Lung (tissue), 12 donors: ENCODE data around the gene FBXO44. TPM values are rescaled to one million over a fixed set of nuclear protein-coding genes. Genes with fewer than 3 reads are reported as not detected.

ENCODE experiments used
- ATAC-seq: fragments of 200-7000 bp; cut with Tn5 transposase; one replicate; pipeline ENCODE4 v1.9.1; 2020; ENCODE audit warnings: moderate number of reproducible peaks; ENCODE audit not compliant: insufficient read depth, low FRiP score
- DNase-seq, 3 donors: peaks; one replicate each; pipeline ENCODE4 v3.0.0-alpha.2; 2013 to 2017
- H3K27ac ChIP-seq, 2 donors: one replicate each; pipeline ENCODE4 v1.5.1; 2013; ENCODE audit warnings: mild to moderate bottlenecking in 2 of 2, moderate library complexity in 2 of 2, control low read depth in 1 of 2, inconsistent platforms in 1 of 2, low read depth in 1 of 2, low read length in 1 of 2
- H3K27me3 ChIP-seq, 3 donors: one replicate each; pipeline ENCODE4 v1.5.1; 2013; ENCODE audit warnings: low read length in 2 of 3; ENCODE audit not compliant: control insufficient read depth in 3 of 3, insufficient read depth in 3 of 3
- H3K36me3 ChIP-seq, 4 donors: one replicate each; pipeline ENCODE4 v1.5.1; 2013; ENCODE audit warnings: low read length in 4 of 4, mild to moderate bottlenecking in 1 of 4, moderate library complexity in 1 of 4; ENCODE audit not compliant: control insufficient read depth in 4 of 4, insufficient read depth in 4 of 4
- H3K4me1 ChIP-seq, 5 donors: one replicate each; pipeline ENCODE4 v1.5.1; 2013; ENCODE audit warnings: low read length in 5 of 5, mild to moderate bottlenecking in 2 of 5, moderate library complexity in 1 of 5; ENCODE audit not compliant: control insufficient read depth in 5 of 5, insufficient read depth in 5 of 5
- H3K4me3 ChIP-seq: one replicate; pipeline ENCODE4 v1.5.1; 2013; ENCODE audit warnings: mild to moderate bottlenecking, control low read depth, moderate library complexity
- H3K9ac ChIP-seq, 2 donors: one replicate each; pipeline ENCODE4 v1.5.1; 2013; ENCODE audit warnings: low read length in 2 of 2, control low read depth in 1 of 2; ENCODE audit not compliant: insufficient read depth in 1 of 2
- H3K9me3 ChIP-seq, 4 donors: one replicate each; pipeline ENCODE4 v1.5.1; 2013; ENCODE audit warnings: low read length in 3 of 4, mild to moderate bottlenecking in 1 of 4, moderate library complexity in 1 of 4; ENCODE audit not compliant: control insufficient read depth in 4 of 4, insufficient read depth in 3 of 4
- CTCF ChIP-seq: IDR thresholded peaks from 2 replicates; pipeline ENCODE4 v1.5.1; 2012; ENCODE audit warnings: mild to moderate bottlenecking; ENCODE audit errors: control extremely low read depth, extremely low read depth
- WGBS, 2 donors: extraction: QIAGEN DNeasy Blood & Tissue Kit; methylation state at CpG; one replicate each; pipeline ENCODE4 v1.1.7; 2013; 5-methylcytosine and 5-hydroxymethylcytosine counted together
- polyA plus RNA-seq, 2 donors: library from polyadenylated mRNA; stranded (reverse); fragments of 200-250 nt; gene quantifications; one replicate each; pipeline ENCODE4 v1.2.1, GENCODE V29; 2013
- total RNA-seq, 2 donors: library from RNA; depleted of rRNA in 1 of 2; stranded (reverse); fragments of >200 nt in 1 of 2; gene quantifications; one replicate each; pipeline ENCODE4 v1.2.1, GENCODE V29; 2014 to 2021
- donor health status: control.
- donor health status: control.
- donor health status: Bipolar disorder and iron deficiency.
- donor health status: healthy.
- donor health status: DM: yes; HTN: yes; CAD: no.

FBXO44 gene
- total and polyA plus RNA-seq, 4 donors, result 10.6 to 19.6 (median 14.2) TPM

DNA sequence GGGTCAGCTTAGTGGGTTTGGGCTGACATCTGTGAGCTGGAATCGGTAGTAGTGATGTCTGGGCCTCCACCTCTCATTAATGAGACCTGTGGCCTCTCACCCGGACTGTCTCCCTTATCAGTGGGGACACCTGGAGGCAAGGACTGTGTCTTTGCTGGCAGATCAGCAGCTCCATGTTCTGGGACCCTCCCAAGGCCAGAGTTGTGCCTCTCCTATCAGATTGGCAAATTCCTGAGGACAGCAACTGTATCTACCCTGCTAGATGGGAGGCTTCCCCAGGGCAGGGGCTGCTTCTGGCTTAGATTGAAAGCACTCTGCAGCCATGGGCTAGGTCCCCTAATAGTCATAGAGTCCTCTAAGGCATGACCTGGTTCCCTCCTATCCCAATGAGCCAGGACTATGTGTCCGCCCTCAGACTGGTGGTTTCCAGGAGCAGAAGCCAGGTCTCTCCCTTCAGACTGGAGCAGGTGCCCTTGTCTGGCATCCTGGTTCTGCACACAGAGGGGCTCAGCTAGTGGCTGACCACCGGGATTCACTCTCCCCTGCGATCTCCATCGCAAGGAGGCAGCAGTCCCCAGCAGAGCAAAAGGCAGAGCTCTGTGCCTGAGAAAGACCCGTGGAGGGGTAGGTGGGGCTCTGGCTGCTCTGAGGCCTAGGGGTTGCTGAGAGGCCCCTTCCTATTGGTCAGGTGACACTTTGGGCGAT lies 42.7 kb downstream of the FBXO44 start:
- WGBS, 2 donors, result 68 to 72% methylated on average over 8 of the region's 8 CpGs

GRCh38 chr1:11697893-11698210 lies 43.2 kb downstream of the FBXO44 start:
- H3K9ac ChIP-seq, result no peak overlapping the region
- peaks cover 0 to 15% (median 0%) of the 10 kb centered on the region in 3 donors for H3K27me3 ChIP-seq
- no peak for DNase-seq
- H3K4me1 ChIP-seq, result peaks cover 0 to 18% (median 6%) of the 10 kb centered on the region in 5 donors
- WGBS, 2 donors, result 69 to 80% methylated on average over 5 of the region's 5 CpGs
- no peak for TF ChIP-seq CTCF
- ATAC-seq, result no peak
- no peak overlapping the region for H3K27ac ChIP-seq
- peaks cover 0 to 2% (median 0%) of the 10 kb centered on the region in 4 donors for H3K9me3 ChIP-seq
- H3K4me3 ChIP-seq, result no peak overlapping the region
- no peaks in the 10 kb centered on the region for H3K36me3 ChIP-seq

More for the DNA sequence above, 42.7 kb downstream of the FBXO44 start:
- TF ChIP-seq CTCF, result no peak
- Histone ChIP-seq H3K27ac (no peak overlapping the region), H3K36me3 (no peaks in the 10 kb centered on the region), H3K4me3 (no peak overlapping the region), H3K9me3 (peaks cover 0 to 2% (median 0%) of the 10 kb centered on the region in 4 donors), H3K27me3 (peaks cover 0 to 17% (median 3%) of the 10 kb centered on the region in 3 donors), H3K9ac (no peak overlapping the region), H3K4me1 (peaks cover 0 to 18% (median 6%) of the 10 kb centered on the region in 5 donors)
- ATAC-seq (no peak), DNase-seq (no peak)

GRCh38 chr1:11700601-11701467 lies 46.2 kb downstream of the FBXO44 start:
- no peak for ATAC-seq
- TF ChIP-seq CTCF, result no peak
- Histone ChIP-seq H3K4me3 (no peak overlapping the region), H3K4me1 (peaks cover 0 to 24% (median 6%) of the 10 kb centered on the region in 5 donors), H3K9ac (no peak overlapping the region), H3K9me3 (peaks cover 0 to 4% (median 0%) of the 10 kb centered on the region in 4 donors), H3K27me3 (peaks cover 0 to 15% (median 0%) of the 10 kb centered on the region in 3 donors), H3K36me3 (no peaks in the 10 kb centered on the region), H3K27ac (no peak overlapping the region)
- WGBS, 2 donors, result 46 to 51% methylated on average over 34 of the region's 34 CpGs
- DNase-seq, result peak; percentile 33 to 47 (median 40)
